MCF 10A (cell line): ENCODE measurements around the gene DPY30. TPM values are rescaled to one million over a fixed set of nuclear protein-coding genes. Genes with fewer than 3 reads are reported as not detected.
A peak's percentile ranks its signal among the peaks of the same experiment; 100 is the strongest.

ENCODE experiments used
- BruUV-seq: library from RNA; stranded (reverse); fragments of 400-500 nt; replicated peaks from 2 replicates; lab custom pipeline; 2021; lab: Mats Ljungman, UMichigan
- CTCF ChIA-PET: fragments of 300-600 bp; sonication (Branson Sonifier 250); formaldehyde crosslinking; extraction: SDS; loops from one replicate; lab custom pipeline; 2021; ENCODE audit warnings: antibody characterized with exemption, inconsistent platforms; lab: Yijun Ruan, JAX
- POLR2A ChIA-PET: fragments of 300-600, 350-650 bp; sonication (Branson Sonifier 250); formaldehyde crosslinking; extraction: SDS; loops from one replicate; lab custom pipeline; 2020; ENCODE audit warnings: antibody characterized with exemption, inconsistent platforms; lab: Yijun Ruan, JAX
- DNase-seq: peaks from one replicate; pipeline ENCODE4 v3.0.0-alpha.2; 2018; ENCODE audit not compliant: unreplicated experiment
- H3K27ac Mint-ChIP-seq: one replicate; pipeline ENCODE4 v1.8.0; 2022; ENCODE audit warnings: mild to moderate bottlenecking, low read depth, mixed read lengths; ENCODE audit not compliant: unreplicated experiment
- H3K27me3 Mint-ChIP-seq: one replicate; pipeline ENCODE4 v1.8.0; 2022; ENCODE audit warnings: mixed read lengths; ENCODE audit not compliant: insufficient read depth, unreplicated experiment
- H3K36me3 Mint-ChIP-seq: one replicate; pipeline ENCODE4 v1.8.0; 2022; ENCODE audit warnings: mild to moderate bottlenecking, moderate library complexity, mixed read lengths; ENCODE audit not compliant: insufficient read depth, unreplicated experiment
- H3K4me1 Mint-ChIP-seq: one replicate; pipeline ENCODE4 v1.8.0; 2022; ENCODE audit warnings: mixed read lengths; ENCODE audit not compliant: insufficient read depth, unreplicated experiment
- H3K4me3 Mint-ChIP-seq: one replicate; pipeline ENCODE4 v1.8.0; 2022; ENCODE audit warnings: mild to moderate bottlenecking, moderate library complexity, mixed read lengths; ENCODE audit not compliant: unreplicated experiment
- H3K9me3 Mint-ChIP-seq: one replicate; pipeline ENCODE4 v1.8.0; 2022; ENCODE audit warnings: mixed read lengths; ENCODE audit not compliant: unreplicated experiment
- CTCF ChIP-seq: fragments of 200-600 bp; IDR thresholded peaks from one replicate; pipeline ENCODE4 v1.8.0; 2022; ENCODE audit warnings: antibody characterized with exemption, mild to moderate bottlenecking; ENCODE audit not compliant: unreplicated experiment
- intact Hi-C: fragments of 100-400 bp; cut with micrococcal nuclease; formaldehyde crosslinking; loops from 2 replicates; pipeline ENCODE4 v1.14.1; 2022
- total RNA-seq: library from RNA; stranded (reverse); gene quantifications from 2 replicates; pipeline ENCODE4 v1.2.3, GENCODE V29; 2022

Gene DPY30
- total RNA-seq, 1 experiment from 2014 or later, result 54.7 TPM

- ChIA-PET CTCF (interaction anchor here (0.6 to 0.9 kb wide), 2 partner anchors 16 to 603 kb away, joined by 3 to 4 read pairs; no protein-coding TSS in a partner anchor), POLR2A (interaction anchor here (1.6 kb wide), 1 partner anchor 58 kb away, joined by 4 read pairs; the partner anchor contains the start of gene SPAST)
- BruUV-seq, result no TSS peak
- Mint-ChIP-seq H3K27ac (peak overlapping the region; percentile 69), H3K36me3 (no peaks in the 10 kb centered on the region), H3K9me3 (no peaks in the 10 kb centered on the region), H3K4me3 (no peak overlapping the region), H3K27me3 (no peaks in the 10 kb centered on the region), H3K4me1 (peaks cover 24% of the 10 kb centered on the region)
- TF ChIP-seq CTCF, result no peak
- intact Hi-C loops, result loop anchor here (10.0 kb wide), 2 partner anchors 121 to 129 kb away; no protein-coding TSS in a partner anchor
- DNase-seq, result no peak
These were observed 34.1 kb downstream of the DPY30 start for GRCh38 chr2:32005371-32005976.

- intact Hi-C loops, result loop anchor here (10.0 kb wide), 2 partner anchors 119 to 131 kb away; no protein-coding TSS in a partner anchor
- no peak for TF ChIP-seq CTCF
- H3K9me3 Mint-ChIP-seq, result no peaks in the 10 kb centered on the region
- ChIA-PET CTCF (interaction anchor here (0.6 kb wide), 1 partner anchor 76 kb away, joined by 4 read pairs; no protein-coding TSS in a partner anchor), POLR2A (interaction anchor here (1.0 to 1.9 kb wide), 5 partner anchors 9 to 162 kb away, joined by 3 to 10 read pairs (median 4); partner anchors contain the start of genes DPY30 and SLC30A6)
- H3K4me3 Mint-ChIP-seq, result no peak overlapping the region
- peaks cover 29% of the 10 kb centered on the region for H3K4me1 Mint-ChIP-seq
- peak overlapping the region; percentile 69 for H3K27ac Mint-ChIP-seq
- H3K27me3 Mint-ChIP-seq, result no peaks in the 10 kb centered on the region
- peaks cover 7% of the 10 kb centered on the region for H3K36me3 Mint-ChIP-seq
- no TSS peak for BruUV-seq
- peak; percentile 15 for DNase-seq
These were observed 35.8 kb downstream of the DPY30 start for GRCh38 chr2:32003791-32004190.

- intact Hi-C loops, result loop anchor here (10.0 kb wide), 2 partner anchors 118 to 132 kb away; no protein-coding TSS in a partner anchor
- DNase-seq, result no peak
- Mint-ChIP-seq H3K36me3 (peaks cover 7% of the 10 kb centered on the region), H3K27ac (no peak overlapping the region), H3K27me3 (no peaks in the 10 kb centered on the region), H3K9me3 (no peaks in the 10 kb centered on the region), H3K4me1 (peaks cover 30% of the 10 kb centered on the region), H3K4me3 (no peak overlapping the region)
- CTCF ChIA-PET, result interaction anchor here (0.6 kb wide), 1 partner anchor 1896 kb away, joined by 3 read pairs; no protein-coding TSS in a partner anchor
- no peak for TF ChIP-seq CTCF
- BruUV-seq, result no TSS peak
- POLR2A ChIA-PET, result no interaction called here
These were observed 37.2 kb downstream of the DPY30 start for GRCh38 chr2:32002406-32002805.

GRCh38 chr2:31999438-31999837 is 40.2 kb downstream of the DPY30 start:
- ChIA-PET POLR2A (interaction anchor here (0.7 to 2.2 kb wide), 3 partner anchors 9 to 64 kb away, joined by 3 to 7 read pairs (median 5); partner anchors contain the start of gene SPAST), CTCF (interaction anchor here (0.5 to 1.2 kb wide), 2 partner anchors 9 to 1712 kb away, joined by 3 to 4 read pairs; no protein-coding TSS in a partner anchor)
- Mint-ChIP-seq H3K36me3 (peaks cover 7% of the 10 kb centered on the region), H3K9me3 (peaks cover 7% of the 10 kb centered on the region), H3K4me1 (peaks cover 24% of the 10 kb centered on the region), H3K27me3 (no peaks in the 10 kb centered on the region), H3K4me3 (no peak overlapping the region), H3K27ac (peak overlapping the region; percentile 1)
- no peak for DNase-seq
- no TSS peak for BruUV-seq
- no peak for TF ChIP-seq CTCF
- intact Hi-C loops, result no loop called here
